GM21717 (cell line): ENCODE data around the gene ZNF783.
"Not testable (repeated sequence)": the region's sequence is repeated elsewhere in the genome, so short reads cannot be mapped to it uniquely, and the experiment has no call there.

Source experiments
- ATAC-seq: cut with Tn5 transposase; IDR thresholded peaks from one replicate; pipeline ENCODE4 v1.9.1; 2021; ENCODE audit warnings: mild to moderate bottlenecking, moderate library complexity; ENCODE audit not compliant: unreplicated experiment

Gene ZNF783

GRCh38 chr7:149322737-149323136 lies 60.7 kb downstream of the ZNF783 start:
- ATAC-seq, result no peak

GRCh38 chr7:149325248-149325647 lies 63.3 kb downstream of the ZNF783 start:
- ATAC-seq, result no peak

- ATAC-seq, result no peak
Measured at GRCh38 chr7:149329265-149329664, 67.3 kb downstream of the ZNF783 start.

- no peak for ATAC-seq
Measured at GRCh38 chr7:149329766-149330334, 67.9 kb downstream of the ZNF783 start.

GRCh38 chr7:149330914-149331567 lies 69.0 kb downstream of the ZNF783 start:
- ATAC-seq, result no peak

- not testable (repeated sequence) for ATAC-seq
Measured at GRCh38 chr7:149332602-149333320, 70.8 kb downstream of the ZNF783 start.

- ATAC-seq, result no peak
Measured at GRCh38 chr7:149333321-149333717, 71.3 kb downstream of the ZNF783 start.

GRCh38 chr7:149334219-149334618 lies 72.2 kb downstream of the ZNF783 start:
- ATAC-seq, result no peak
